Stimulated activated CD8-positive, alpha-beta memory T cell treated with anti-CD3 and anti-CD28 coated beads, Interleukin-2, amount 100 ng/mL, for 48 hours (primary cell): ENCODE results near the gene LRRTM3.

ENCODE experiments used
- DNase-seq, 2 donors: peaks; one replicate each; pipeline ENCODE4 v3.0.0-alpha.2; 2020; ENCODE audit warnings: low read depth in 2 of 2

Gene LRRTM3

GRCh38 chr10:66925896-66926715 lies at the start of gene LRRTM3:
TSS of gene LRRTM3 (plus strand) at chr10:66926036.
- DNase-seq, result peak in 1 of 2 donors; percentile 4

- DNase-seq, result no peak
Measured at GRCh38 chr10:66877361-66877760, 48.5 kb upstream of the LRRTM3 start.

GRCh38 chr10:66880292-66880691 lies 45.5 kb upstream of the LRRTM3 start:
- no peak for DNase-seq

GRCh38 chr10:66880826-66881225 lies 45.0 kb upstream of the LRRTM3 start:
- no peak for DNase-seq

GRCh38 chr10:66881814-66882213 lies 44.0 kb upstream of the LRRTM3 start:
- no peak for DNase-seq

GRCh38 chr10:66882271-66882670 lies 43.6 kb upstream of the LRRTM3 start:
- DNase-seq, result no peak

- no peak for DNase-seq
Measured at GRCh38 chr10:66886848-66887247, 39.0 kb upstream of the LRRTM3 start.

GRCh38 chr10:66888237-66888636 lies 37.6 kb upstream of the LRRTM3 start:
- no peak for DNase-seq

- no peak for DNase-seq
Measured at GRCh38 chr10:66892871-66893270, 33.0 kb upstream of the LRRTM3 start.

GRCh38 chr10:66910671-66911070 lies 15.2 kb upstream of the LRRTM3 start:
- DNase-seq, result no peak

- no peak for DNase-seq
Measured at GRCh38 chr10:66916030-66916429, 9.8 kb upstream of the LRRTM3 start.

GRCh38 chr10:66917104-66917503 lies 8.7 kb upstream of the LRRTM3 start:
- no peak for DNase-seq

- no peak for DNase-seq
Measured at GRCh38 chr10:66919248-66919647, 6.6 kb upstream of the LRRTM3 start.

GRCh38 chr10:66924674-66925345 lies 1.0 kb upstream of the LRRTM3 start:
- DNase-seq, result no peak

GRCh38 chr10:66925373-66925772 lies 463 bp upstream of the LRRTM3 start:
- DNase-seq, result no peak

- no peak for DNase-seq
Measured at GRCh38 chr10:66926841-66927240, 1.0 kb downstream of the LRRTM3 start.

- no peak for DNase-seq
Measured at GRCh38 chr10:66927251-66927935, 1.6 kb downstream of the LRRTM3 start.

GRCh38 chr10:66927971-66928770 lies 2.3 kb downstream of the LRRTM3 start:
- no peak for DNase-seq

- DNase-seq, result no peak
Measured at GRCh38 chr10:66928776-66929175, 2.9 kb downstream of the LRRTM3 start.

GRCh38 chr10:66929375-66929774 lies 3.5 kb downstream of the LRRTM3 start:
- DNase-seq, result no peak

- no peak for DNase-seq
Measured at GRCh38 chr10:66931340-66931948, 5.6 kb downstream of the LRRTM3 start.
